ENCODE results near the gene TBC1D14.
"Not testable (repeated sequence)": the region's sequence is repeated elsewhere in the genome, so short reads cannot be mapped to it uniquely, and the experiment has no call there.

TBC1D14 gene

DNA sequence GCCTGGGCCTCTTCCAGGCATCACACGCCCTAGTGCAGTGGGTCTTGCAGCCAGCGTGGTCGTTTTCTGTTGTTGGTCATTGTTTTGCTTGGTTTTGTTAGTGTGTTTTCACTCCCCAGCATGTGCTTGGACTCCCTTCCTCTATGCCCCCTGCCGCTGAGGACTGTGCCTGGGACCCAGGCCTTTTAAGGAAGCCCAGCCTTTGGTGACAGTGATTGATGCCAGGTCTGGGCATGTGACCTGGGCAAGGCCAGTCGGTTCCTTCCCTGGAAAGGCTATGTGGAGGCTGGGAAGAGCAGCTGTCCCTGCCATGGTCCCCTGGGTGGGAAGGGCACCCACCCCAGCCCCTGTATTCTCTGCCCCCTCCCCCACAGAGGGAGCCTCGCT, 167.1 kb downstream of the TBC1D14 start:
- Histone ChIP-seq H3K79me2 (ENCODE audit: insufficient read depth, low read length) (no peaks in the 10 kb centered on the region), H3K4me2 (ENCODE audit: low read depth, low read length, poor library complexity, severe bottlenecking) (no peak overlapping the region), H3K9me2 (replicated peaks; ENCODE audit: low read depth, low read length) (no peaks in the 10 kb centered on the region), H3K27me3 (ENCODE audit: insufficient read depth, low read length, poor library complexity, severe bottlenecking) (no peaks in the 10 kb centered on the region), H3K9ac (ENCODE audit: low read depth, low read length, poor library complexity, severe bottlenecking) (no peak overlapping the region), H4K20me1 (ENCODE audit: insufficient read depth, low read length, poor library complexity, severe bottlenecking) (no peaks in the 10 kb centered on the region), H3K4me1 (ENCODE audit: insufficient read depth, low read length, poor library complexity, severe bottlenecking) (no peaks in the 10 kb centered on the region), H2AFZ (ENCODE audit: low read length) (no peak overlapping the region), H3F3A (ENCODE audit: low read depth) (no peaks in the 10 kb centered on the region), H3K36me3 (ENCODE audit: insufficient read depth, low read length) (no peaks in the 10 kb centered on the region), H3K9me3 (ENCODE audit: insufficient read depth, low read depth, low read length) (no peaks in the 10 kb centered on the region), H3K4me3 (ENCODE audit: low read length, poor library complexity, severe bottlenecking) (no peak overlapping the region)
- no peak for TF ChIP-seq EZH2phosphoT487 (IDR thresholded peaks at IDR 0.05; ENCODE audit: borderline replicate concordance)
- TF ChIP-seq, protein P1, sequence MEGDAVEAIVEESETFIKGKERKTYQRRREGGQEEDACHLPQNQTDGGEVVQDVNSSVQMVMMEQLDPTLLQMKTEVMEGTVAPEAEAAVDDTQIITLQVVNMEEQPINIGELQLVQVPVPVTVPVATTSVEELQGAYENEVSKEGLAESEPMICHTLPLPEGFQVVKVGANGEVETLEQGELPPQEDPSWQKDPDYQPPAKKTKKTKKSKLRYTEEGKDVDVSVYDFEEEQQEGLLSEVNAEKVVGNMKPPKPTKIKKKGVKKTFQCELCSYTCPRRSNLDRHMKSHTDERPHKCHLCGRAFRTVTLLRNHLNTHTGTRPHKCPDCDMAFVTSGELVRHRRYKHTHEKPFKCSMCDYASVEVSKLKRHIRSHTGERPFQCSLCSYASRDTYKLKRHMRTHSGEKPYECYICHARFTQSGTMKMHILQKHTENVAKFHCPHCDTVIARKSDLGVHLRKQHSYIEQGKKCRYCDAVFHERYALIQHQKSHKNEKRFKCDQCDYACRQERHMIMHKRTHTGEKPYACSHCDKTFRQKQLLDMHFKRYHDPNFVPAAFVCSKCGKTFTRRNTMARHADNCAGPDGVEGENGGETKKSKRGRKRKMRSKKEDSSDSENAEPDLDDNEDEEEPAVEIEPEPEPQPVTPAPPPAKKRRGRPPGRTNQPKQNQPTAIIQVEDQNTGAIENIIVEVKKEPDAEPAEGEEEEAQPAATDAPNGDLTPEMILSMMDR (conservative IDR thresholded peaks at IDR 0.05; ENCODE audit: low read length): no peak

DNA sequence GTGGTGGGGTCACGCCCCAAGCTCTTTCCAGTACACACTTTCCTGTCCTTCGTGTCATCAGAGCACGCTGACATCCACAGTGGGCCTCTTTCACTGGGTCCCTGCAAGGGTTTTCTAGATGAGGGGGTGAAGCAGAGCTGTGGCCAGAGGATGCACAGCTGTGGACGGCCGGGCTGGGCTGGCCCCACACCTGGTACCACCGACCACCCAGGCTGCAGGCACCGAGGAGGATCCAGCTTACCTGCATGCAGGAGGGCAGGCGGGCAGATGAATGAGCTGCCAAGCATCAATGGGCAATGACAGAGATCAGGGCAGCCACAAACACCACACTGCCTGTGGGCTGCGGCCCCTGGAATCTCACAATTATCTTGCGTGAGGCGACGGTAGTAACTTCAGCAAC, 167.7 kb downstream of the TBC1D14 start:
- Histone ChIP-seq H3K9ac (ENCODE audit: low read depth, low read length, poor library complexity, severe bottlenecking) (no peak overlapping the region), H3K9me2 (replicated peaks; ENCODE audit: low read depth, low read length) (no peaks in the 10 kb centered on the region), H4K20me1 (ENCODE audit: insufficient read depth, low read length, poor library complexity, severe bottlenecking) (no peaks in the 10 kb centered on the region), H3F3A (ENCODE audit: low read depth) (no peaks in the 10 kb centered on the region), H3K79me2 (ENCODE audit: insufficient read depth, low read length) (no peaks in the 10 kb centered on the region), H2AFZ (ENCODE audit: low read length) (no peak overlapping the region), H3K9me3 (ENCODE audit: insufficient read depth, low read depth, low read length) (no peaks in the 10 kb centered on the region), H3K4me2 (ENCODE audit: low read depth, low read length, poor library complexity, severe bottlenecking) (no peak overlapping the region), H3K4me1 (ENCODE audit: insufficient read depth, low read length, poor library complexity, severe bottlenecking) (no peaks in the 10 kb centered on the region), H3K36me3 (ENCODE audit: insufficient read depth, low read length) (no peaks in the 10 kb centered on the region), H3K4me3 (ENCODE audit: low read length, poor library complexity, severe bottlenecking) (no peak overlapping the region), H3K27me3 (ENCODE audit: insufficient read depth, low read length, poor library complexity, severe bottlenecking) (no peaks in the 10 kb centered on the region)
- TF ChIP-seq EZH2phosphoT487 (IDR thresholded peaks at IDR 0.05; ENCODE audit: borderline replicate concordance): no peak
- TF ChIP-seq, protein P1 (conservative IDR thresholded peaks at IDR 0.05; ENCODE audit: low read length): no peak

DNA sequence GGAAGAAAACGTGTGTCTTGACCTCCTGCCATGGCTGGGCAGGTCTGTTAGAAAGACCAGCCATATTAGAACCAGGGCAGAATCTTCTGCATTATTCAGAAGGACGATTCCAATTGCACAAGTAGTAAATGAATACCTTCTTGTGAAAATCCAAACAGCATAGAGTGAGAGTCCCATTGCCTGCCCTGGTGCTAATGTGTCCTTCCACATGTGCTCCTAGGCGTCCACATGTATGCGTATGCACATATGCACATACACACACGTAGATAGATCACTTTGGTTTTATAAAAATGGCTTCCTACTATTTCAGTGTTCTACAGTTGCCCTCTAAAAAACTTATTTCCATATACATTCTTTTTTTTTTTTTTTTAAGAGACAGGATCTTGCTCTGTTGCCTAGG, 168.4 kb downstream of the TBC1D14 start:
- H3K27me3 ChIP-seq (ENCODE audit: insufficient read depth, low read length, poor library complexity, severe bottlenecking): no peaks in the 10 kb centered on the region
- no peaks in the 10 kb centered on the region for H4K20me1 ChIP-seq (ENCODE audit: insufficient read depth, low read length, poor library complexity, severe bottlenecking)
- no peak overlapping the region for H3K4me3 ChIP-seq (ENCODE audit: low read length, poor library complexity, severe bottlenecking)
- no peaks in the 10 kb centered on the region for H3K9me2 ChIP-seq (replicated peaks; ENCODE audit: low read depth, low read length)
- H2AFZ ChIP-seq (ENCODE audit: low read length): no peak overlapping the region
- H3K4me2 ChIP-seq (ENCODE audit: low read depth, low read length, poor library complexity, severe bottlenecking): no peak overlapping the region
- H3K79me2 ChIP-seq (ENCODE audit: insufficient read depth, low read length): no peaks in the 10 kb centered on the region
- no peaks in the 10 kb centered on the region for H3F3A ChIP-seq (ENCODE audit: low read depth)
- H3K9me3 ChIP-seq (ENCODE audit: insufficient read depth, low read depth, low read length): no peaks in the 10 kb centered on the region
- no peaks in the 10 kb centered on the region for H3K36me3 ChIP-seq (ENCODE audit: insufficient read depth, low read length)
- TF ChIP-seq, protein P1 (conservative IDR thresholded peaks at IDR 0.05; ENCODE audit: low read length): no peak
- TF ChIP-seq EZH2phosphoT487 (IDR thresholded peaks at IDR 0.05; ENCODE audit: borderline replicate concordance): no peak
- no peak overlapping the region for H3K9ac ChIP-seq (ENCODE audit: low read depth, low read length, poor library complexity, severe bottlenecking)
- H3K4me1 ChIP-seq (ENCODE audit: insufficient read depth, low read length, poor library complexity, severe bottlenecking): no peaks in the 10 kb centered on the region

DNA sequence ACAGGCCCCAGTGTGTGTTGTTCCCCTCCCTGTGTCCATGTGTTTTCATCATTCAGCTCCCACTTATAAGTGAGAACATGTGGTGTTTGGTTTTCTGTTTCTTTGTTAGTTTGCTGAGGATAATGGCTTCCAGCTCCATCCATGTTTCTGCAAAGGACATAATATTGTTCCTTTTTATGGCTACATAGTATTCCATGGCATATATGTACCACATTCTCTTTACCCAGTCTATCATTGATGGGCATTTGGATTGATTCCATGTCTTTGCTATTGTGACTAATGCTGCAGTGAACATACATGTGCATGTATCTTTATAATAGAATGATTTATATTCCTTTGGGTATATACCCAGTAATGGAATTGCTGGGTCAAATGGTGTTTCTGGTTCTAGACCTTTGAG, 169.9 kb downstream of the TBC1D14 start:
- H3K4me1 ChIP-seq (ENCODE audit: insufficient read depth, low read length, poor library complexity, severe bottlenecking); H3K4me3 ChIP-seq (ENCODE audit: low read length, poor library complexity, severe bottlenecking); H3K9me3 ChIP-seq (ENCODE audit: insufficient read depth, low read depth, low read length); H2AFZ ChIP-seq (ENCODE audit: low read length); H3K9me2 ChIP-seq (replicated peaks; ENCODE audit: low read depth, low read length); H3K27me3 ChIP-seq (ENCODE audit: insufficient read depth, low read length, poor library complexity, severe bottlenecking); H3K9ac ChIP-seq (ENCODE audit: low read depth, low read length, poor library complexity, severe bottlenecking); H3K79me2 ChIP-seq (ENCODE audit: insufficient read depth, low read length); H3F3A ChIP-seq (ENCODE audit: low read depth); H3K4me2 ChIP-seq (ENCODE audit: low read depth, low read length, poor library complexity, severe bottlenecking); H3K36me3 ChIP-seq (ENCODE audit: insufficient read depth, low read length); H4K20me1 ChIP-seq (ENCODE audit: insufficient read depth, low read length, poor library complexity, severe bottlenecking): not testable (repeated sequence)

DNA sequence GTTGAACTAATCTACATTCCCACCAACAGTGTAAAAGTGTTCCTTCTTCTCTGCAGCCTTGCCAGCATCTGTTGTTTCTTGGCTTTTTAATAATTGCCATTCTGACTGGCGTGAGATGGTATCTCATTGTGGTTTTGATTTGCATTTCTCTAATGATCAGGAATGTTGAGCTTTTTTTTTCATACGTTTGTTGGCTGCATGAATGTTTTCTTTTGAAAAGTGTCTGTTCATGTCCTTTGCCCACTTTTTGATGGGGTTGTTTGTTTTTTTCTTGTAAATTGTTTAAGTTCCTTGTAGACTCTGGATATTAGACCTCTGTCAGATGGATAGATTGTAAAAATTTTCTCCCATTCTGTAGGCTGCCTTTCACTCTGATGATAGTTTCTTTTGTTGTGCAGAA, 170.3 kb downstream of the TBC1D14 start:
- not testable (repeated sequence) for H3K27me3 ChIP-seq (ENCODE audit: insufficient read depth, low read length, poor library complexity, severe bottlenecking); H4K20me1 ChIP-seq (ENCODE audit: insufficient read depth, low read length, poor library complexity, severe bottlenecking); H3K9me3 ChIP-seq (ENCODE audit: insufficient read depth, low read depth, low read length); H3F3A ChIP-seq (ENCODE audit: low read depth); H2AFZ ChIP-seq (ENCODE audit: low read length); H3K4me2 ChIP-seq (ENCODE audit: low read depth, low read length, poor library complexity, severe bottlenecking); H3K79me2 ChIP-seq (ENCODE audit: insufficient read depth, low read length); H3K36me3 ChIP-seq (ENCODE audit: insufficient read depth, low read length); H3K9me2 ChIP-seq (replicated peaks; ENCODE audit: low read depth, low read length); H3K9ac ChIP-seq (ENCODE audit: low read depth, low read length, poor library complexity, severe bottlenecking); H3K4me3 ChIP-seq (ENCODE audit: low read length, poor library complexity, severe bottlenecking); H3K4me1 ChIP-seq (ENCODE audit: insufficient read depth, low read length, poor library complexity, severe bottlenecking)

Measured in Loucy (cell line).